DOHH2 (cell line): ENCODE measurements around the gene NKAIN2.

Source experiments
- H3F3A ChIP-seq: fragments of 200-600 bp; sonication (generic), shearing (Covaris generic); 2 replicates; pipeline ENCODE4 v1.6.0; 2016; ENCODE audit warnings: antibody characterized with exemption, mild to moderate bottlenecking; ENCODE audit not compliant: control insufficient read depth, insufficient read depth
- H3K27ac ChIP-seq: fragments of 200-600 bp; sonication (generic); 2 replicates; pipeline ENCODE4 v1.5.1; 2014; ENCODE audit warnings: low read depth, mild to moderate bottlenecking, low read length, moderate library complexity
- H3K27me3 ChIP-seq: fragments of 200-600 bp; sonication (generic); 2 replicates; pipeline ENCODE4 v1.6.1; 2014; ENCODE audit warnings: mild to moderate bottlenecking, low read length, mixed read lengths; ENCODE audit not compliant: control insufficient read depth
- H3K36me3 ChIP-seq: fragments of 200-600 bp; sonication (generic); 2 replicates; pipeline ENCODE4 v1.6.1; 2014; ENCODE audit warnings: mild to moderate bottlenecking, low read length, moderate library complexity, mixed read lengths; ENCODE audit not compliant: control insufficient read depth
- H3K4me1 ChIP-seq: fragments of 200-600 bp; sonication (generic); 2 replicates; pipeline ENCODE4 v1.6.1; 2014; ENCODE audit warnings: mild to moderate bottlenecking, low read length, mixed read lengths; ENCODE audit not compliant: control insufficient read depth
- H3K4me2 ChIP-seq: fragments of 200-600 bp; sonication (generic); 2 replicates; pipeline ENCODE4 v1.6.0; 2014; ENCODE audit warnings: mild to moderate bottlenecking, low read length, moderate library complexity
- H3K4me3 ChIP-seq: fragments of 200-600 bp; sonication (generic); 2 replicates; pipeline ENCODE4 v1.5.1; 2014; ENCODE audit warnings: mild to moderate bottlenecking, low read length, mixed read lengths
- H3K79me2 ChIP-seq: fragments of 200-600 bp; sonication (generic); 2 replicates; pipeline ENCODE4 v1.6.1; 2014; ENCODE audit warnings: mild to moderate bottlenecking, low read length, mixed read lengths; ENCODE audit not compliant: control insufficient read depth
- H3K9me2 ChIP-seq: fragments of 200-600 bp; sonication (generic); replicated peaks from 2 replicates; pipeline ENCODE4 v1.6.1; 2014; ENCODE audit warnings: mild to moderate bottlenecking, low read length, mixed read lengths; ENCODE audit not compliant: control insufficient read depth
- H3K9me3 ChIP-seq: fragments of 200-600 bp; sonication (generic); 2 replicates; pipeline ENCODE4 v1.6.1; 2014; ENCODE audit warnings: antibody characterized with exemption, low read length, mixed read lengths; ENCODE audit not compliant: control insufficient read depth, insufficient read depth
- H4K20me1 ChIP-seq: fragments of 200-600 bp; sonication (generic); 2 replicates; pipeline ENCODE4 v1.6.0; 2014; ENCODE audit warnings: low read depth, mild to moderate bottlenecking, antibody characterized with exemption, low read length, moderate library complexity; ENCODE audit not compliant: control insufficient read depth, insufficient read depth
- EZH2phosphoT487 ChIP-seq: fragments of 200-600 bp; sonication (generic); IDR thresholded peaks from 2 replicates; pipeline ENCODE4 v1.6.1; 2017; ENCODE audit warnings: borderline replicate concordance, mild to moderate bottlenecking, antibody characterized with exemption, low read length, moderate library complexity, mixed read lengths
- TF ChIP-seq, protein P1 (sequence below): fragments of 200-600 bp; sonication (generic); IDR thresholded peaks from one replicate; pipeline ENCODE4 v1.5.1; 2014; ENCODE audit warnings: antibody characterized with exemption, mild to moderate bottlenecking, low read depth, low read length; ENCODE audit not compliant: poor library complexity, severe bottlenecking

NKAIN2 gene

GRCh38 chr6:124487623-124488431 is 684.2 kb downstream of the NKAIN2 start:
- Histone ChIP-seq H3K4me3 (no peak overlapping the region), H3F3A (no peaks in the 10 kb centered on the region), H3K9me3 (no peaks in the 10 kb centered on the region), H3K4me2 (no peak overlapping the region), H3K27ac (no peak overlapping the region), H3K79me2 (no peaks in the 10 kb centered on the region), H4K20me1 (no peaks in the 10 kb centered on the region), H3K36me3 (no peaks in the 10 kb centered on the region), H3K27me3 (no peaks in the 10 kb centered on the region), H3K9me2 (no peaks in the 10 kb centered on the region), H3K4me1 (no peaks in the 10 kb centered on the region)
- TF ChIP-seq EZH2phosphoT487: no peak
- TF ChIP-seq, protein P1, sequence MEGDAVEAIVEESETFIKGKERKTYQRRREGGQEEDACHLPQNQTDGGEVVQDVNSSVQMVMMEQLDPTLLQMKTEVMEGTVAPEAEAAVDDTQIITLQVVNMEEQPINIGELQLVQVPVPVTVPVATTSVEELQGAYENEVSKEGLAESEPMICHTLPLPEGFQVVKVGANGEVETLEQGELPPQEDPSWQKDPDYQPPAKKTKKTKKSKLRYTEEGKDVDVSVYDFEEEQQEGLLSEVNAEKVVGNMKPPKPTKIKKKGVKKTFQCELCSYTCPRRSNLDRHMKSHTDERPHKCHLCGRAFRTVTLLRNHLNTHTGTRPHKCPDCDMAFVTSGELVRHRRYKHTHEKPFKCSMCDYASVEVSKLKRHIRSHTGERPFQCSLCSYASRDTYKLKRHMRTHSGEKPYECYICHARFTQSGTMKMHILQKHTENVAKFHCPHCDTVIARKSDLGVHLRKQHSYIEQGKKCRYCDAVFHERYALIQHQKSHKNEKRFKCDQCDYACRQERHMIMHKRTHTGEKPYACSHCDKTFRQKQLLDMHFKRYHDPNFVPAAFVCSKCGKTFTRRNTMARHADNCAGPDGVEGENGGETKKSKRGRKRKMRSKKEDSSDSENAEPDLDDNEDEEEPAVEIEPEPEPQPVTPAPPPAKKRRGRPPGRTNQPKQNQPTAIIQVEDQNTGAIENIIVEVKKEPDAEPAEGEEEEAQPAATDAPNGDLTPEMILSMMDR: no peak

- H3K36me3 ChIP-seq: no peaks in the 10 kb centered on the region
- no peak overlapping the region for H3K4me3 ChIP-seq
- no peaks in the 10 kb centered on the region for H3K9me3 ChIP-seq
- H4K20me1 ChIP-seq: no peaks in the 10 kb centered on the region
- no peaks in the 10 kb centered on the region for H3F3A ChIP-seq
- no peaks in the 10 kb centered on the region for H3K27me3 ChIP-seq
- H3K4me2 ChIP-seq: no peak overlapping the region
- H3K27ac ChIP-seq: no peak overlapping the region
- no peaks in the 10 kb centered on the region for H3K4me1 ChIP-seq
- no peak for TF ChIP-seq EZH2phosphoT487
- TF ChIP-seq, protein P1: no peak
- no peaks in the 10 kb centered on the region for H3K9me2 ChIP-seq
- no peaks in the 10 kb centered on the region for H3K79me2 ChIP-seq
Measured at GRCh38 chr6:124490122-124490521, 686.5 kb downstream of the NKAIN2 start.

GRCh38 chr6:124493259-124493658 is 689.6 kb downstream of the NKAIN2 start:
- Histone ChIP-seq H3K4me2 (no peak overlapping the region), H3K4me3 (no peak overlapping the region), H3K9me2 (no peaks in the 10 kb centered on the region), H3F3A (no peaks in the 10 kb centered on the region), H3K9me3 (no peaks in the 10 kb centered on the region), H4K20me1 (no peaks in the 10 kb centered on the region), H3K36me3 (no peaks in the 10 kb centered on the region), H3K27me3 (no peaks in the 10 kb centered on the region), H3K27ac (no peak overlapping the region), H3K4me1 (no peaks in the 10 kb centered on the region), H3K79me2 (no peaks in the 10 kb centered on the region)
- TF ChIP-seq EZH2phosphoT487: no peak
- TF ChIP-seq, protein P1: no peak
